HepG2 (cell line): ENCODE measurements around the gene GSDME. TPM values are rescaled to one million over a fixed set of nuclear protein-coding genes. Genes with fewer than 3 reads are reported as not detected.

Source experiments
- ATAC-seq: fragments of 200-7000 bp; cut with Tn5 transposase; 3 replicates; pipeline ENCODE4 v1.9.1; 2020; ENCODE audit warnings: mild to moderate bottlenecking, moderate library complexity
- BruUV-seq: library from RNA; stranded (reverse); fragments of 400-500 nt; replicated peaks from 2 replicates; lab custom pipeline; 2021; lab: Mats Ljungman, UMichigan
- CTCF ChIA-PET: fragments of 300-600 bp; formaldehyde crosslinking; extraction: SDS; loops from one replicate; lab custom pipeline; 2021; ENCODE audit warnings: low total read pairs, inconsistent platforms, low intra/inter-chr PET ratio; lab: Yijun Ruan, JAX
- POLR2A ChIA-PET: fragments of 350-600 bp; sonication (Branson Sonifier 250); formaldehyde crosslinking; loops from one replicate; lab custom pipeline; 2020; ENCODE audit warnings: antibody characterized with exemption, inconsistent platforms; lab: Yijun Ruan, JAX
- DNase-seq: peaks from one replicate; pipeline ENCODE4 v3.0.0-alpha.2; 2015; ENCODE audit warnings: low spot score
- FAIRE-seq: peaks from 3 replicates; lab custom pipeline; 2011; peaks lifted over from hg19 to GRCh38; lab: Jason Lieb, UNC
- H2AFZ ChIP-seq: one replicate; pipeline ENCODE4 v1.6.1; 2011; ENCODE audit warnings: low read length, inconsistent platforms
- H3K27ac ChIP-seq: fragments of 300-600 bp; 3 replicates; pipeline ENCODE4 v1.8.0; 2011; ENCODE audit warnings: mixed run types, mild to moderate bottlenecking, mixed read lengths, low read length, inconsistent platforms; ENCODE audit not compliant: insufficient read depth; ENCODE audit errors: extremely low read length
- H3K27me3 ChIP-seq, 2 experiments: fragments of 200-600 bp in 1 of 2; 2 replicates in 1 of 2; 3 replicates in 1 of 2; pipeline versions ENCODE4 v1.6.0 to v1.8.0; 2011; ENCODE audit warnings: low read length in 2 of 2, mild to moderate bottlenecking in 2 of 2, moderate library complexity in 2 of 2, inconsistent platforms in 1 of 2; ENCODE audit not compliant: insufficient read depth in 2 of 2, control insufficient read depth in 1 of 2
- H3K36me3 ChIP-seq, 2 experiments: fragments of 200-600 bp in 1 of 2; replicated peaks in 1 of 2; 2 replicates in 1 of 2; 3 replicates in 1 of 2; pipeline versions ENCODE4 v1.5.1 to v1.8.0; 2011; ENCODE audit warnings: low read length in 2 of 2, inconsistent platforms in 1 of 2; ENCODE audit not compliant: insufficient read depth in 2 of 2, control insufficient read depth in 1 of 2
- H3K4me1 ChIP-seq: 2 replicates; pipeline ENCODE4 v1.5.1; 2012; ENCODE audit warnings: low read length, inconsistent platforms; ENCODE audit not compliant: insufficient read depth
- H3K4me2 ChIP-seq: 2 replicates; pipeline ENCODE4 v1.6.0; 2011; ENCODE audit warnings: low read depth, low read length, inconsistent platforms
- H3K4me3 ChIP-seq, 3 experiments: fragments of 200-600 bp in 1 of 3; sonication (generic), shearing (Covaris generic) in 1 of 3; replicated peaks in 1 of 3; 2 replicates each; pipeline ENCODE4 v1.5.1; 2011 to 2016; ENCODE audit warnings: low read length in 3 of 3, inconsistent platforms in 2 of 3, low read depth in 2 of 3, mild to moderate bottlenecking in 2 of 3, control low read depth in 1 of 3, mixed read lengths in 1 of 3; ENCODE audit not compliant: insufficient read depth in 1 of 3
- H3K79me2 ChIP-seq: one replicate; pipeline ENCODE4 v1.6.1; 2011; ENCODE audit warnings: low read length, inconsistent platforms; ENCODE audit not compliant: insufficient read depth
- H3K9ac ChIP-seq: 2 replicates; pipeline ENCODE4 v1.6.0; 2011; ENCODE audit warnings: mild to moderate bottlenecking, low read depth, low read length, inconsistent platforms; ENCODE audit not compliant: insufficient read depth
- H3K9me3 ChIP-seq: 2 replicates; pipeline ENCODE4 v1.5.1; 2012; ENCODE audit warnings: mild to moderate bottlenecking, low read length
- H4K20me1 ChIP-seq: 2 replicates; pipeline ENCODE4 v1.6.0; 2011; ENCODE audit warnings: inconsistent platforms, mild to moderate bottlenecking, low read length, moderate library complexity; ENCODE audit not compliant: insufficient read depth
- ETV6 ChIP-seq: sonication (generic); formaldehyde crosslinking; conservative IDR thresholded peaks from 2 replicates; pipeline ENCODE4 v1.4.0; 2020; ENCODE audit warnings: missing genetic modification reagents
- FIP1L1 ChIP-seq: fragments of 200-400 bp; formaldehyde crosslinking; IDR thresholded peaks from 2 replicates; pipeline ENCODE4 v1.6.1; 2018; ENCODE audit warnings: low read depth, mild to moderate bottlenecking, low read length, moderate library complexity, borderline replicate concordance; ENCODE audit not compliant: insufficient read depth
- GABPA ChIP-seq, 2 experiments: IDR thresholded peaks; 2 replicates each; pipeline ENCODE4 v1.6.1; 2011 to 2016; ENCODE audit warnings: low read depth in 2 of 2, low read length in 1 of 2, missing biosample characterization in 1 of 2, missing genetic modification characterization in 1 of 2
- HDAC6 ChIP-seq: fragments of 200-600 bp; sonication (generic); IDR thresholded peaks from 2 replicates; pipeline ENCODE4 v1.7.0; 2017; ENCODE audit warnings: mild to moderate bottlenecking, antibody characterized with exemption, low read length, low read depth
- IRF2 ChIP-seq: IDR thresholded peaks from 2 replicates; pipeline ENCODE4 v1.6.1; 2018; ENCODE audit warnings: missing genetic modification reagents, missing compliant biosample characterization
- ISL2 ChIP-seq: sonication (generic); formaldehyde crosslinking; IDR thresholded peaks from 2 replicates; pipeline ENCODE4 v1.5.0; 2020; ENCODE audit warnings: missing genetic modification reagents
- MAF1 ChIP-seq: sonication (generic); formaldehyde crosslinking; IDR thresholded peaks from 2 replicates; pipeline ENCODE4 v1.5.0; 2020; ENCODE audit warnings: missing genetic modification reagents, borderline replicate concordance
- NBN ChIP-seq: fragments of 450-650 bp; conservative IDR thresholded peaks from 2 replicates; pipeline ENCODE4 v1.6.1; 2017
- TSC22D2 ChIP-seq: sonication (generic); formaldehyde crosslinking; IDR thresholded peaks from 2 replicates; pipeline ENCODE4 v1.5.1; 2020; ENCODE audit warnings: missing genetic modification reagents, mild to moderate bottlenecking, borderline replicate concordance
- ZFP36L1 ChIP-seq: sonication (generic); formaldehyde crosslinking; IDR thresholded peaks from 2 replicates; pipeline ENCODE4 v1.8.0; 2022; ENCODE audit warnings: mild to moderate bottlenecking, missing genetic modification reagents, moderate library complexity
- ZNF138 ChIP-seq: sonication (generic); formaldehyde crosslinking; IDR thresholded peaks from 2 replicates; pipeline ENCODE4 v1.5.0; 2020; ENCODE audit warnings: mild to moderate bottlenecking, low read depth, missing genetic modification reagents
- ZNF20 ChIP-seq: sonication (generic); formaldehyde crosslinking; IDR thresholded peaks from 2 replicates; pipeline ENCODE4 v1.4.0; 2020; ENCODE audit warnings: mild to moderate bottlenecking, moderate library complexity, missing genetic modification reagents
- ZNF205 ChIP-seq: IDR thresholded peaks from 2 replicates; pipeline ENCODE4 v1.6.1; 2018; ENCODE audit warnings: missing biosample characterization, missing genetic modification reagents
- ZNF484 ChIP-seq: sonication (generic); formaldehyde crosslinking; IDR thresholded peaks from 2 replicates; pipeline ENCODE4 v1.5.1; 2020; ENCODE audit warnings: mild to moderate bottlenecking, low read depth, missing genetic modification reagents, borderline replicate concordance
- ZNF7 ChIP-seq: IDR thresholded peaks from 2 replicates; pipeline ENCODE4 v1.6.1; 2016; ENCODE audit warnings: missing biosample characterization, missing genetic modification reagents
- WGBS: methylation state at CpG from one replicate; pipeline ENCODE4 v1.1.6; 2017; ENCODE audit warnings: low lambda C conversion rate; 5-methylcytosine and 5-hydroxymethylcytosine counted together
- in situ Hi-C: cut with HindIII; loops from 2 replicates; pipeline ENCODE4 v1.10.0; 2017; ENCODE audit warnings: low pct_unique_long_range_greater_than_20kb; ENCODE audit not compliant: extremely low pct_ligation_motif_present
- intact Hi-C: fragments of 100-400 bp; cut with micrococcal nuclease; formaldehyde crosslinking; loops from one replicate; pipeline ENCODE4 v1.10.0; 2022; ENCODE audit not compliant: unreplicated experiment
- polyA plus RNA-seq, 8 experiments: library from polyadenylated mRNA; depleted of rRNA in 3 of 8; stranded (reverse) in 7 of 8; unstranded in 1 of 8; fragments of >200 nt; fragmentation: Illumina TruSeq in 4 of 8; extraction: Trizol in 4 of 8; gene quantifications; 2 replicates each; pipeline versions ENCODE4 v1.2.1 to v1.2.3, GENCODE V29; 2011 to 2016; ENCODE audit warnings: low read depth in 4 of 8, missing spikeins in 1 of 8, mixed read lengths in 1 of 8; ENCODE audit not compliant: insufficient read depth in 1 of 8
- total RNA-seq, 5 experiments: library from RNA; depleted of rRNA; stranded (reverse); fragments of >200 nt; fragmentation: Illumina TruSeq; extraction: Trizol; gene quantifications; 2 replicates each; pipeline ENCODE4 v1.2.3, GENCODE V29; 2016; ENCODE audit warnings: low read depth in 1 of 5
- TF ChIP-seq, protein P1 (sequence below): sonication (generic); formaldehyde crosslinking; IDR thresholded peaks from 2 replicates; pipeline ENCODE4 v1.8.1; 2023; ENCODE audit warnings: mild to moderate bottlenecking, missing genetic modification reagents, borderline replicate concordance
- TF ChIP-seq, protein P2 (sequence below), 2 experiments: sonication (generic) in 1 of 2; formaldehyde crosslinking in 1 of 2; IDR thresholded peaks; 2 replicates each; pipeline versions ENCODE4 v1.4.0 to v1.6.1; 2018 to 2020; ENCODE audit warnings: missing genetic modification reagents in 2 of 2, borderline replicate concordance in 1 of 2, low read depth in 1 of 2, mild to moderate bottlenecking in 1 of 2, missing biosample characterization in 1 of 2
- TF ChIP-seq, protein P3 (sequence below): IDR thresholded peaks from 2 replicates; pipeline ENCODE4 v1.6.1; 2016
- TF ChIP-seq, protein P4 (sequence below): sonication (generic); formaldehyde crosslinking; IDR thresholded peaks from 2 replicates; pipeline ENCODE4 v1.8.0; 2022; ENCODE audit warnings: missing genetic modification reagents, low read depth, mild to moderate bottlenecking, borderline replicate concordance
- TF ChIP-seq, protein P5 (sequence below): sonication (generic); formaldehyde crosslinking; IDR thresholded peaks from 2 replicates; pipeline ENCODE4 v1.5.1; 2020; ENCODE audit warnings: missing genetic modification reagents, mild to moderate bottlenecking, borderline replicate concordance

The GSDME gene
- total and polyA plus RNA-seq, 2 of the 13 experiments (the other 11 are each of a cell fraction or from before 2014, with no cell fraction given), result 19.2 to 28.2 TPM

DNA sequence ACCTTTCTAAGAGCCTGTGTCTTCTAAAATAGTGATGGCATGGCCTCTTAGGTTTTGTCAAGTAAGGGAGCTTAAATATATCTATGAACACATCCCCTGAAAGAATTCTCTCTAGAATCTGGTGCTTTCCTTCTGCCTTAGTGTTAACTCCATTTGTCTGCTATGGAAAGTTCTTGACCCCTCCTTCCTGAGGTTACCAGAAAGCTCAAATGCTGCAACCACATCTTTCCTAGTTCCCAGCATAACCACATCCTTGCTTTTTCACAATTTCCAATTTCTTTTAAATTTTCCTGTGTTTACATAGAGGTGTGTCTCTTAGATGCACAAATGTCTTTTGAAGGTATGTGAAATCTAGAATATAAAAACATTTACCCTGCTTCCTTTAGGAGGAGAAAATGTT lies 16.4 kb upstream of the GSDME start (continued):
- TF ChIP-seq HDAC6 (no peak), ZNF20 (CRISPR knock-in tag) (no peak), ZNF138 (no peak)
- TF ChIP-seq, protein P1, sequence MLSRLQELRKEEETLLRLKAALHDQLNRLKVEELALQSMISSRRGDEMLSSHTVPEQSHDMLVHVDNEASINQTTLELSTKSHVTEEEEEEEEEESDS (CRISPR knock-in tag), result no peak
- TF ChIP-seq, protein P2, sequence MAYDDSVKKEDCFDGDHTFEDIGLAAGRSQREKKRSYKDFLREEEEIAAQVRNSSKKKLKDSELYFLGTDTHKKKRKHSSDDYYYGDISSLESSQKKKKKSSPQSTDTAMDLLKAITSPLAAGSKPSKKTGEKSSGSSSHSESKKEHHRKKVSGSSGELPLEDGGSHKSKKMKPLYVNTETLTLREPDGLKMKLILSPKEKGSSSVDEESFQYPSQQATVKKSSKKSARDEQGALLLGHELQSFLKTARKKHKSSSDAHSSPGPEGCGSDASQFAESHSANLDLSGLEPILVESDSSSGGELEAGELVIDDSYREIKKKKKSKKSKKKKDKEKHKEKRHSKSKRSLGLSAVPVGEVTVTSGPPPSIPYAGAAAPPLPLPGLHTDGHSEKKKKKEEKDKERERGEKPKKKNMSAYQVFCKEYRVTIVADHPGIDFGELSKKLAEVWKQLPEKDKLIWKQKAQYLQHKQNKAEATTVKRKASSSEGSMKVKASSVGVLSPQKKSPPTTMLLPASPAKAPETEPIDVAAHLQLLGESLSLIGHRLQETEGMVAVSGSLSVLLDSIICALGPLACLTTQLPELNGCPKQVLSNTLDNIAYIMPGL (CRISPR knock-in tag; IDR thresholded peaks at IDR 0.05; ENCODE audit: borderline replicate concordance in 1 of 2, low read depth in 1 of 2), result no peak

DNA sequence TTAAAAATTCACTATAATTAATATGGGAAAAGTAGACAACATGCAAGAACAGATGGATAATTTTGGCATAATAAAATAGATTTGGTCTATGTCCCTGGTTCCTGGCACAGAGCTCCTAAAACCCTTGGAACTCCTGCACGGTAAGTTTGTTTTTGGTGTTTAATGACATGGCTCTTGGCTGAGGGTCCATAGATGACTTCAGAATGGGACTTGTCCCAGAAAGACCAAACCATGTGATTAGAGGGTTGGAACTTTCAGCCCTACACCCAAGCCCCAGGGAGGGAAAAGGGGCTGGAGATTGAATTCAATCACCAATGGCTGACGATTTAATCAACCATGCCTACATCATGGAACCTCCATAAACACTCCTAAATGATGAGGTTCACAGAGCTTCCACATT lies 12.6 kb upstream of the GSDME start:
- Histone ChIP-seq H3K36me3 (no peaks in the 10 kb centered on the region), H3K9me3 (no peaks in the 10 kb centered on the region), H3K4me1 (no peaks in the 10 kb centered on the region; the same call in 1 of the 2 replicates), H3K79me2 (no peaks in the 10 kb centered on the region), H3K27me3 (no peaks in the 10 kb centered on the region), H2AFZ (no peak overlapping the region), H3K4me3 (no peak overlapping the region), H3K4me2 (no peak overlapping the region), H4K20me1 (no peaks in the 10 kb centered on the region), H3K9ac (no peak overlapping the region), H3K27ac (no peak overlapping the region)
- ATAC-seq, result no peak
- intact Hi-C loops (no loop called here), in situ Hi-C loops (no loop called here)
- ChIA-PET CTCF (no interaction called here), POLR2A (no interaction called here)
- FAIRE-seq, result no peak
- DNase-seq, result no peak
- 52% methylated on average over 2 of the region's 2 CpGs for WGBS
- no TSS peak for BruUV-seq
- TF ChIP-seq ZNF7 (CRISPR knock-in tag) (no peak), GABPA (IDR thresholded peaks at IDR 0.05; ENCODE audit: low read depth, low read length) (no peak), GABPA (CRISPR knock-in tag; IDR thresholded peaks at IDR 0.05; ENCODE audit: low read depth) (no peak), TSC22D2 (no peak), ZFP36L1 (CRISPR knock-in tag) (no peak), IRF2 (CRISPR knock-in tag) (no peak), FIP1L1 (no peak), ZNF484 (CRISPR knock-in tag) (no peak), NBN (no peak), ISL2 (no peak), MAF1 (CRISPR knock-in tag) (no peak), ETV6 (CRISPR knock-in tag) (no peak), ZNF205 (CRISPR knock-in tag) (no peak)
- TF ChIP-seq, protein P3, sequence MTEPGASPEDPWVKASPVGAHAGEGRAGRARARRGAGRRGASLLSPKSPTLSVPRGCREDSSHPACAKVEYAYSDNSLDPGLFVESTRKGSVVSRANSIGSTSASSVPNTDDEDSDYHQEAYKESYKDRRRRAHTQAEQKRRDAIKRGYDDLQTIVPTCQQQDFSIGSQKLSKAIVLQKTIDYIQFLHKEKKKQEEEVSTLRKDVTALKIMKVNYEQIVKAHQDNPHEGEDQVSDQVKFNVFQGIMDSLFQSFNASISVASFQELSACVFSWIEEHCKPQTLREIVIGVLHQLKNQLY (CRISPR knock-in tag), result no peak
- TF ChIP-seq, protein P4, sequence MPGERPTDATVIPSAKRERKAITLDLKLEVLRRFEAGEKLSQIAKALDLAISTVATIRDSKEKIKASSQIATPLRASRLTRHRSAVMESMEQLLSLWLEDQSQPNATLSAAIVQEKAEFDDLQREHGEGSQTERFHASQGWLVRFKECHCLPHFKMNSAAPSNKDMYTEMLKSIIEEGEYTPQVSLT (CRISPR knock-in tag), result no peak
- TF ChIP-seq, protein P5, sequence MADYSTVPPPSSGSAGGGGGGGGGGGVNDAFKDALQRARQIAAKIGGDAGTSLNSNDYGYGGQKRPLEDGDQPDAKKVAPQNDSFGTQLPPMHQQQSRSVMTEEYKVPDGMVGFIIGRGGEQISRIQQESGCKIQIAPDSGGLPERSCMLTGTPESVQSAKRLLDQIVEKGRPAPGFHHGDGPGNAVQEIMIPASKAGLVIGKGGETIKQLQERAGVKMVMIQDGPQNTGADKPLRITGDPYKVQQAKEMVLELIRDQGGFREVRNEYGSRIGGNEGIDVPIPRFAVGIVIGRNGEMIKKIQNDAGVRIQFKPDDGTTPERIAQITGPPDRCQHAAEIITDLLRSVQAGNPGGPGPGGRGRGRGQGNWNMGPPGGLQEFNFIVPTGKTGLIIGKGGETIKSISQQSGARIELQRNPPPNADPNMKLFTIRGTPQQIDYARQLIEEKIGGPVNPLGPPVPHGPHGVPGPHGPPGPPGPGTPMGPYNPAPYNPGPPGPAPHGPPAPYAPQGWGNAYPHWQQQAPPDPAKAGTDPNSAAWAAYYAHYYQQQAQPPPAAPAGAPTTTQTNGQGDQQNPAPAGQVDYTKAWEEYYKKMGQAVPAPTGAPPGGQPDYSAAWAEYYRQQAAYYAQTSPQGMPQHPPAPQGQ (CRISPR knock-in tag), result no peak
